MM.1S (cell line): ENCODE results near the gene SPTY2D1.

Experiments used
- DNase-seq: peaks from one replicate; pipeline ENCODE4 v3.0.0-alpha.2; 2015
- H2AFZ ChIP-seq: fragments of 300-600 bp; sonication (generic); 2 replicates; pipeline ENCODE4 v1.6.0; 2016; ENCODE audit warnings: antibody characterized with exemption, low read length
- H3F3A ChIP-seq: fragments of 300-600 bp; sonication (generic); 2 replicates; pipeline ENCODE4 v1.6.1; 2016; ENCODE audit warnings: mild to moderate bottlenecking, antibody characterized with exemption, low read length, moderate library complexity, mixed read lengths; ENCODE audit not compliant: insufficient read depth
- H3K27ac ChIP-seq: fragments of 300-600 bp; sonication (generic); 2 replicates; pipeline ENCODE4 v1.5.1; 2016; ENCODE audit warnings: mild to moderate bottlenecking, low read length
- H3K27me3 ChIP-seq: fragments of 300-600 bp; sonication (generic); replicated peaks from 2 replicates; pipeline ENCODE4 v1.6.0; 2016; ENCODE audit warnings: low read length; ENCODE audit not compliant: insufficient read depth
- H3K36me3 ChIP-seq: fragments of 300-600 bp; sonication (generic); replicated peaks from 2 replicates; pipeline ENCODE4 v1.6.1; 2016; ENCODE audit warnings: mild to moderate bottlenecking, low read length, mixed read lengths; ENCODE audit not compliant: insufficient read depth
- H3K4me1 ChIP-seq: fragments of 300-600 bp; sonication (generic); 2 replicates; pipeline ENCODE4 v1.6.1; 2016; ENCODE audit warnings: low read length, mixed read lengths
- H3K4me2 ChIP-seq: fragments of 300-600 bp; sonication (generic); 2 replicates; pipeline ENCODE4 v1.6.0; 2016; ENCODE audit warnings: low read depth, low read length
- H3K4me3 ChIP-seq: fragments of 300-600 bp; sonication (generic); 2 replicates; pipeline ENCODE4 v1.5.1; 2016; ENCODE audit warnings: low read length, mixed read lengths
- H3K79me2 ChIP-seq: fragments of 300-600 bp; sonication (generic); 2 replicates; pipeline ENCODE4 v1.6.1; 2016; ENCODE audit warnings: mixed run types, low read length, mixed read lengths
- H3K9ac ChIP-seq: fragments of 300-600 bp; sonication (generic); 2 replicates; pipeline ENCODE4 v1.6.1; 2016; ENCODE audit warnings: low read length, mixed read lengths
- H3K9me2 ChIP-seq: fragments of 300-600 bp; sonication (generic); replicated peaks from 2 replicates; pipeline ENCODE4 v1.6.1; 2016; ENCODE audit warnings: mild to moderate bottlenecking, low read length, mixed read lengths; ENCODE audit not compliant: insufficient read depth
- H3K9me3 ChIP-seq: fragments of 300-600 bp; sonication (generic); replicated peaks from 2 replicates; pipeline ENCODE4 v1.6.1; 2016; ENCODE audit warnings: mild to moderate bottlenecking, low read length, mixed read lengths; ENCODE audit not compliant: insufficient read depth
- H4K20me1 ChIP-seq: fragments of 300-600 bp; sonication (generic); 2 replicates; pipeline ENCODE4 v1.6.1; 2016; ENCODE audit warnings: mild to moderate bottlenecking, low read length, moderate library complexity, mixed read lengths; ENCODE audit not compliant: insufficient read depth
- EZH2 ChIP-seq: fragments of 300-600 bp; sonication (generic); optimal IDR thresholded peaks from 2 replicates; pipeline ENCODE3; 2017; ENCODE audit warnings: low read depth, mild to moderate bottlenecking, antibody characterized with exemption, low read length, mixed read lengths
- EZH2phosphoT487 ChIP-seq: fragments of 300-600 bp; sonication (generic); IDR thresholded peaks from 2 replicates; pipeline ENCODE4 v1.6.1; 2018; ENCODE audit warnings: antibody characterized with exemption, low read length
- TF ChIP-seq, protein P1 (sequence below): fragments of 300-600 bp; sonication (generic); IDR thresholded peaks from 2 replicates; pipeline ENCODE4 v1.5.1; 2016; ENCODE audit warnings: antibody characterized with exemption, low read length, mixed read lengths

The SPTY2D1 gene

DNA sequence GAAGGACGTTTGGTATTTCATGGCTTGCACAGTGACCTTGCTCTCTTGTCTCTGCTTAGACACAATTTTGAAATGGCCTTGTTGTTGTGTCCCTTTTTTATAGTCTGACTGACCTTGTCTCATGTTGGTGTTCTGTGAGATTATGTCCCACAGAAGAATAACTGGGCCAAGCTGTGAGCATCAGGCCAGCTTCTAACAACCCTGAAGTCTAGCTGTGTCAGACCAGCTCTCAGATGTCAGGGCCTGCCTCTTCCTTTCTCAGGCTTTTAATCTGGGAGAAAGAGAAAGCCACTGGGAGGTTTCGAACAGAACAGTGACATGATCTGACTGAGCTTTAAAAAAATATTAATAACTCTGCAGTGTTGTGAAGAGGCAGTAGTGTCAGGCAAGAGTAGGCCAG is 43.6 kb downstream of the SPTY2D1 start:
- no peak overlapping the region for H3K9ac ChIP-seq
- no peaks in the 10 kb centered on the region for H4K20me1 ChIP-seq

DNA sequence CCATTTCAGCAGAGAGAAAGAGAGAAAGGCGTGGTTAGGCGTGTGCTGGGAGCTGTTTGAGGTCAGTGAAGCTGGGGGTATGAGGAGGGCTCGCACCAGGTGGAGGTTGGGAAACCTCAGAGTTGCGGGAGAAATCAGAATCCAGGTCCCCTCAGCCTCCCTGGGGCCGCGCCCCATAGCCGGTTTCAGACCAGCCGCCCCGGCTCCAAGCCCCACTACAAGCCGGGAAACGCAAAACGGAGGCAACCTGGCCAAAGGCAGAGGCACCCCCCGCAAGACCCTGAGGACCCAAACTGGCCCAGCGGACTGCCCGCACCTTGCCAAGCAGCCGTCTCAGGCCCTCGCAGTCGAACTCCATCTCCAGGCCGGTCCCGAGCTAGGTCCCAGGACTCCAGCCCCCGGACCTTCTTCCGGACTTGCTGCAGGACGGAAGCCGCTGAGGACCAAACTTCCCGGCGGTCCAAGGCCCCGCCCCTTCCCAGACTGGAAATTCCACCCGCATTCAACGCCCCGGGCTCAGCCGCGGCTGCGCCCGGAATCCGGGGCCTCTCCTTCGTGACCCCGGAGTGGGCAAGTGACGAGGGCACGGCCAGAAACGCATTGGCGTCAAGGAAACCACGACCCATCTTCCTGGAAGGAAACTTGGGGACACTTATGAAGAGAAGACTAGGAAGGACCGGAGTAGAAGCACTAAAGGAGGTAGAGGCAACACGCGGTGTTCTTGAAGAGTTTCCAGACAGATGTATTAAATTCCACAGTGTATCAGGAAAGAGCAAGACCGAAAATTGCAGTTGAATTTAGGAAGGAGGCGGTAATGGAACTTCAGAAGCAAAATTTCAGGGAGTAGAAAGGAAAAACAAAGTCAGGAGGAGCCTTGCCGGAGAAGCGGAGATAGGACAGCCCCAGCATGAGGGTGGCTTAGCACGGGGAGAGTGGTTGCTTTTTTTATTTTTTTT is 45.6 kb downstream of the SPTY2D1 start, which contains the start of gene UEVLD:
Gene UEVLD (minus strand): TSS at position 438 of the 956 bp plus-strand sequence. CDS start 80 bp downstream, at position 358.
- peaks cover 14% of the 10 kb centered on the region for H3K4me1 ChIP-seq
- H3K4me3 ChIP-seq = peak within 1 kb of the TSS; percentile 88
- peak within 1 kb of the TSS; percentile 69 for H3K9ac ChIP-seq
- H3K4me2 ChIP-seq = peak within 1 kb of the TSS; percentile 66
- no peaks in the 10 kb centered on the region for H4K20me1 ChIP-seq
- no peaks in the 10 kb centered on the region for H3F3A ChIP-seq
- no peaks in the 10 kb centered on the region for H3K27me3 ChIP-seq
- H3K27ac ChIP-seq = no peak within 1 kb of the TSS
- H2AFZ ChIP-seq = peak within 1 kb of the TSS; percentile 80
- no peaks in the 10 kb centered on the region for H3K9me2 ChIP-seq
- H3K36me3 ChIP-seq = no peaks in the 10 kb centered on the region
- H3K9me3 ChIP-seq = no peaks in the 10 kb centered on the region
- peak; percentile 67 for DNase-seq
- TF ChIP-seq EZH2phosphoT487 (no peak), EZH2 (no peak)
- TF ChIP-seq, protein P1, sequence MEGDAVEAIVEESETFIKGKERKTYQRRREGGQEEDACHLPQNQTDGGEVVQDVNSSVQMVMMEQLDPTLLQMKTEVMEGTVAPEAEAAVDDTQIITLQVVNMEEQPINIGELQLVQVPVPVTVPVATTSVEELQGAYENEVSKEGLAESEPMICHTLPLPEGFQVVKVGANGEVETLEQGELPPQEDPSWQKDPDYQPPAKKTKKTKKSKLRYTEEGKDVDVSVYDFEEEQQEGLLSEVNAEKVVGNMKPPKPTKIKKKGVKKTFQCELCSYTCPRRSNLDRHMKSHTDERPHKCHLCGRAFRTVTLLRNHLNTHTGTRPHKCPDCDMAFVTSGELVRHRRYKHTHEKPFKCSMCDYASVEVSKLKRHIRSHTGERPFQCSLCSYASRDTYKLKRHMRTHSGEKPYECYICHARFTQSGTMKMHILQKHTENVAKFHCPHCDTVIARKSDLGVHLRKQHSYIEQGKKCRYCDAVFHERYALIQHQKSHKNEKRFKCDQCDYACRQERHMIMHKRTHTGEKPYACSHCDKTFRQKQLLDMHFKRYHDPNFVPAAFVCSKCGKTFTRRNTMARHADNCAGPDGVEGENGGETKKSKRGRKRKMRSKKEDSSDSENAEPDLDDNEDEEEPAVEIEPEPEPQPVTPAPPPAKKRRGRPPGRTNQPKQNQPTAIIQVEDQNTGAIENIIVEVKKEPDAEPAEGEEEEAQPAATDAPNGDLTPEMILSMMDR = no peak
- peaks cover 14% of the 10 kb centered on the region for H3K79me2 ChIP-seq

More for the DNA sequence above, 43.6 kb downstream of the SPTY2D1 start:
- Histone ChIP-seq H3K4me2 (no peak overlapping the region), H3K4me3 (no peak overlapping the region), H3K27ac (no peak overlapping the region), H3K79me2 (peaks cover 14% of the 10 kb centered on the region), H2AFZ (no peak overlapping the region), H3K27me3 (no peaks in the 10 kb centered on the region), H3K4me1 (peaks cover 14% of the 10 kb centered on the region), H3K9me2 (no peaks in the 10 kb centered on the region), H3K9me3 (no peaks in the 10 kb centered on the region), H3K36me3 (no peaks in the 10 kb centered on the region), H3F3A (no peaks in the 10 kb centered on the region)
- DNase-seq = no peak
- TF ChIP-seq, protein P1 = no peak
- no peak for TF ChIP-seq EZH2phosphoT487
- TF ChIP-seq EZH2 = no peak

DNA sequence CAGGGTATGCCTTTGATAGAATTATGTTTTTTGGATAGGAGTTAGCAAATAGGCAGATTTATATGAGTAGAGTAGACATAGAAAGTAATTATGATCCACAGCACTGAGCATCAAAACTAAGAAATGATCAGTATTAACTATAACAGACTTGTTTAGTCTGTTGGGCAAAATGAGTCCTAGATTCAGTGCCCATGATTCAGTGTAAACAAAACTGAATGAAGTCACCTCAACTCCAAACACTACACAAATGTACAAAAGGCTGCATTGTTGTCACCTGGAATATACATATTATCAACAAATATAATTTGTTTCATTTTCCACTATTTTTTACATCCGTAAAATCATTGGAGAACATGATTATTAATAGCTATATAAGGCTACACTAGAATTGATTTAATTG is 52.3 kb downstream of the SPTY2D1 start:
- no peak overlapping the region for H3K27ac ChIP-seq
- no peaks in the 10 kb centered on the region for H4K20me1 ChIP-seq
- no peaks in the 10 kb centered on the region for H3K4me1 ChIP-seq
- no peak overlapping the region for H3K9ac ChIP-seq
- no peak overlapping the region for H2AFZ ChIP-seq
- no peaks in the 10 kb centered on the region for H3K9me2 ChIP-seq
- DNase-seq = no peak
- H3K27me3 ChIP-seq = no peaks in the 10 kb centered on the region
- H3K4me2 ChIP-seq = no peak overlapping the region
- TF ChIP-seq EZH2phosphoT487 = no peak
- TF ChIP-seq EZH2 = no peak
- TF ChIP-seq, protein P1 = no peak
- no peaks in the 10 kb centered on the region for H3K36me3 ChIP-seq
- H3K79me2 ChIP-seq = no peaks in the 10 kb centered on the region
- H3F3A ChIP-seq = no peaks in the 10 kb centered on the region
- no peaks in the 10 kb centered on the region for H3K9me3 ChIP-seq
- no peak overlapping the region for H3K4me3 ChIP-seq
